ENCODE data around the gene ZNF716. TPM values are rescaled to one million over a fixed set of nuclear protein-coding genes. Genes with fewer than 3 reads are reported as not detected.

ZNF716 gene
- total RNA-seq, 4 donors from 2014 or later = not detected

DNA sequence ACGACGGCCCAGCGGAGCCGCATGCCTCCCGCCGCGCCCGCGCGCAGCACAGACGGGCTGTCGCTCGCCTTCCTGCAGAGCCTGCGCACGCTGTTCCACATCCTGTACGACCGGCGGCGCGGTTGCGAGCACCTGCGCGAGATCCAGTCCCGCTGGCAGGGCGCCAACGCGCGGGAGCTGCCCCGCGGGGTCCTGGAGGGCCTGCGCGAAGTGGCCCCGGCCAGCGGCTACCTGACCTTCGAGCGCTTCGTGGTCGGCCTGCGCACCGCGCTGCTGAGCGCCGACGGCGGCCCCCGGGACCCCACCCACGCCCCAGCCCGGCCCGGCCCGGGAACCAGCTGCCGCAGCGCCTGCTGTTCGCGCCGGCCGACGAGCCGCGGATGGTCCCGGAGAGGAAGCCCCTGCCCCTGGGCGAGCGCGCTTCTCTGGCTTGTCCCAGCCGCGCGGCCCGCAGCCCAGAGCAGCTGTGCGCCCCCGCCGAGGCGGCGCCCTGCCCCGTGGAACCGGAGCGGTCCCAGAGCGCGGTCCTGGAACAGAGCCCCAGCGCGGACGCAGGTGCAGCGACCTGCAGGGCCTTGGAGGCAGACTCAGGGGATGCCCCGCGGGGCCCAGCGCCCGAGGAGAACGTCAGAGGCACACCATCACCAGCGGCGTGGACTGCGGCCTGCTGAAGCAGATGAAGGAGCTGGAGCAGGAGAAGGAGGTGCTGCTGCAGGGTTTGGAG lies 25.3 kb upstream of the ZNF716 start:
- no peaks in the 10 kb centered on the region for H3K36me3 ChIP-seq
- WGBS = 53% methylated on average over 10 of the region's 89 CpGs
- TF ChIP-seq, protein P1, sequence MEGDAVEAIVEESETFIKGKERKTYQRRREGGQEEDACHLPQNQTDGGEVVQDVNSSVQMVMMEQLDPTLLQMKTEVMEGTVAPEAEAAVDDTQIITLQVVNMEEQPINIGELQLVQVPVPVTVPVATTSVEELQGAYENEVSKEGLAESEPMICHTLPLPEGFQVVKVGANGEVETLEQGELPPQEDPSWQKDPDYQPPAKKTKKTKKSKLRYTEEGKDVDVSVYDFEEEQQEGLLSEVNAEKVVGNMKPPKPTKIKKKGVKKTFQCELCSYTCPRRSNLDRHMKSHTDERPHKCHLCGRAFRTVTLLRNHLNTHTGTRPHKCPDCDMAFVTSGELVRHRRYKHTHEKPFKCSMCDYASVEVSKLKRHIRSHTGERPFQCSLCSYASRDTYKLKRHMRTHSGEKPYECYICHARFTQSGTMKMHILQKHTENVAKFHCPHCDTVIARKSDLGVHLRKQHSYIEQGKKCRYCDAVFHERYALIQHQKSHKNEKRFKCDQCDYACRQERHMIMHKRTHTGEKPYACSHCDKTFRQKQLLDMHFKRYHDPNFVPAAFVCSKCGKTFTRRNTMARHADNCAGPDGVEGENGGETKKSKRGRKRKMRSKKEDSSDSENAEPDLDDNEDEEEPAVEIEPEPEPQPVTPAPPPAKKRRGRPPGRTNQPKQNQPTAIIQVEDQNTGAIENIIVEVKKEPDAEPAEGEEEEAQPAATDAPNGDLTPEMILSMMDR (IDR thresholded peaks at IDR 0.05) = no peak
- TF ChIP-seq EP300 (IDR thresholded peaks at IDR 0.05) (no peak), POLR2A (IDR thresholded peaks at IDR 0.05; ENCODE audit: low read depth) (no peak), POLR2AphosphoS5 (IDR thresholded peaks at IDR 0.05) (no peak)
- no peaks in the 10 kb centered on the region for H3K4me1 ChIP-seq
- no peak for DNase-seq (ENCODE audit: extremely low spot score)
- intact Hi-C loops (cut with DNase I) = no loop called here
- peaks cover 0 to 27% (median 1%) of the 10 kb centered on the region in 4 donors for H3K27me3 ChIP-seq
- H3K27ac ChIP-seq (replicated peaks in 1 of 4) = no peak overlapping the region
- H3K4me3 ChIP-seq = no peak overlapping the region
- H3K9me3 ChIP-seq = peaks cover 0 to 11% (median 2%) of the 10 kb centered on the region in 4 donors

DNA sequence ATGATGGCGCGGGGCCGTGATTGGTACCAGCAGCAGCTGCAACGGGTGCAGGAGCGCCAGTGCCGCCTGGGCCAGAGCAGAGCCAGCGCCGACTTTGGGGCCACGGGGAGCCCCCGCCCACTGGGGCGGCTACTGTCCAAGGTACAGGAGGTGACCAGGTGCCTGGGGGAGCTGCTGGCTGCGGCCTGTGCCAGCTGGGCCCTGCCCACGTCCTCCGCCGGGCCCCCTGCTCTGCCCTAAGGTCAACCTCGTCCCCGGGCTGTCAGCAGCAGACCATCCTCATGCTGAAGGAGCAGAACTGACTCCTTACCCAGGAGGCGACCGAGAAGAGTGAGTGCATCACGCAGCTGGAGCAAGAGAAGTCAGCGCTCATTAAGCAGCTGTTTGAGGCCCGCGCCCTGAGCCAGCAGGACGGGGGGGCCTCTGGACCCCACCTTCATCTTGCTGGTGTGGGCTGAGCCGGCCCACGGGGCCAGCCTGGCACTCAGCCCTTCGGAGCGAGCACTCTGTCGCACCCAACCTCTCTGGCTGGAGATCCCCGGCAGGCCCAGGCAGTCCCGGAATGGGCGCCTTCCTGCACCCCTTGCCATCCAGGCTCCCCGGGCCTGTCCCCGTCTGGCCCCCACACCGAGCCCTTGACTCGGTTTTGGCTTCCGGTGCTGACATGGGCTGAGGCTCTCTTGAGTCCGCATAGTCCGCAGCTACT lies 24.6 kb upstream of the ZNF716 start:
- DNase-seq (ENCODE audit: extremely low spot score) = no peak
- intact Hi-C loops (cut with DNase I) = no loop called here
- no peaks in the 10 kb centered on the region for H3K4me1 ChIP-seq
- no peak overlapping the region for H3K27ac ChIP-seq (replicated peaks in 1 of 4)
- 73% methylated on average over 17 of the region's 39 CpGs for WGBS
- H3K27me3 ChIP-seq = peaks cover 0 to 27% (median 1%) of the 10 kb centered on the region in 4 donors
- peaks cover 0 to 11% (median 2%) of the 10 kb centered on the region in 4 donors for H3K9me3 ChIP-seq
- TF ChIP-seq EP300 (IDR thresholded peaks at IDR 0.05) (no peak), POLR2A (IDR thresholded peaks at IDR 0.05; ENCODE audit: low read depth) (no peak), POLR2AphosphoS5 (IDR thresholded peaks at IDR 0.05) (no peak)
- TF ChIP-seq, protein P1 (IDR thresholded peaks at IDR 0.05) = no peak
- no peak overlapping the region for H3K4me3 ChIP-seq
- no peaks in the 10 kb centered on the region for H3K36me3 ChIP-seq

DNA sequence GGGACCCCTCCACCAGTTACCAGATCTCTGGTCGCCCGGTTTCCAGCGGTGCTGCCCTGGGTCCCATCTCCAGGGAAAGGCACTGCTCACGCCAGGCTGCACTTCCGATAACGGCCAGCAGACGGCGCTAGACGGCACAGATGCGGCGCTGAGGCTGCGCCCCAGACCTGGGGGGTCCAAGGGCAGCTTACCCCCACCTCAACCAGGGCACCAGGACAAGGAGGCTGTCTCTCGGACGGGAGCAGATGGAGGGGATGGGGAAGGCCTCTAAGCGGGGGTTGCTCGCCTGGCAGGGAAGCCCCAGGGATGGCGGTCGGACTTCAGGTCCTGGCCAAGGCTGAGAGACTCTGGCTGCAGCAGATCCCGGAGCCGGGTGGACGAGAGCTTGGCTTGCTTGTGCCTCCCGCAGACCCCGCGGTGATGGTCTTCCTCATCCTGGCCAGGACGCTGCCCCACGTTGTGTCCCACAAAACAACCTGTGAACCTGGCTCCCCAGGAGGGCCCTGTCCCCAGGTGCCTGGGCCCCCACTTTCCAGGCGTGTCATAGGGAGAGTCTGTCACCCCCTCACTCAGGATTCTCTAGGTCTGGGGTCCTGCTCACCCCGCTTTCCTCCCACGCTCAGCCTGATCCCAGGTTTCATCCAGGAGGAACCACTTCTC lies 23.9 kb upstream of the ZNF716 start:
- intact Hi-C loops (cut with DNase I) = no loop called here
- Histone ChIP-seq H3K4me3 (no peak overlapping the region), H3K36me3 (no peaks in the 10 kb centered on the region), H3K27me3 (peaks cover 0 to 27% (median 1%) of the 10 kb centered on the region in 4 donors), H3K9me3 (peaks cover 0 to 11% (median 2%) of the 10 kb centered on the region in 4 donors), H3K4me1 (no peaks in the 10 kb centered on the region), H3K27ac (replicated peaks in 1 of 4) (no peak overlapping the region)
- TF ChIP-seq, protein P1 (IDR thresholded peaks at IDR 0.05) = peak; percentile 10 to 45 (median 18)
- no peak for TF ChIP-seq POLR2AphosphoS5 (IDR thresholded peaks at IDR 0.05)
- DNase-seq (ENCODE audit: extremely low spot score) = no peak
- 81% methylated on average over 14 of the region's 29 CpGs for WGBS

DNA sequence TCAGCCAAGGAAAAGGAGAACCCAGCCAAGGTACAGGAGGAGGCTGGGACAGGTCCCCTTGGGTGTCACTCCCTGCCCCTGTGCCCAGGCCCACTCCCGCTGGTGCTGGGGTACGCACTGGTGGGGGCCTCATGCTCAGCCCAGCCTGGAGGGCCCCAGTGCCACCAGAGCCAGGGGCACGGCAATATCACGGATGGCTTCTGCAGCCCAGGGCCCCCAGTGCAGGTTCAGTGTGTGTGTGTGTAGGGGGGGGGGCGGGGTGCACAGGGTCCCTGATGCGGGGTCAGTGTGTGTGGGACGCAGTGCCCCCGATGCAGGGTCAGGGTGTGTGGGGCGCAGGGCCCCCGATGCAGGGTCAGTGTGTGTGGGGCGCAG lies 23.4 kb upstream of the ZNF716 start:
- TF ChIP-seq, protein P1 (IDR thresholded peaks at IDR 0.05) = no peak
- no peak for TF ChIP-seq POLR2A (IDR thresholded peaks at IDR 0.05; ENCODE audit: low read depth)
- no peak for TF ChIP-seq EP300 (IDR thresholded peaks at IDR 0.05)
- TF ChIP-seq POLR2AphosphoS5 (IDR thresholded peaks at IDR 0.05) = no peak
- WGBS = no CpG with 5 or more reads among the region's 11 CpGs

More for the DNA sequence above, 23.4 kb upstream of the ZNF716 start:
- H3K27ac ChIP-seq (replicated peaks in 1 of 4) = no peak overlapping the region
- peaks cover 0 to 22% (median 1%) of the 10 kb centered on the region in 4 donors for H3K27me3 ChIP-seq
- H3K4me1 ChIP-seq = no peaks in the 10 kb centered on the region
- H3K9me3 ChIP-seq = peaks cover 0 to 11% (median 2%) of the 10 kb centered on the region in 4 donors
- H3K36me3 ChIP-seq = no peaks in the 10 kb centered on the region
- intact Hi-C loops (cut with DNase I) = no loop called here
- H3K4me3 ChIP-seq = no peak overlapping the region
- DNase-seq (ENCODE audit: extremely low spot score) = no peak
